Activated CD8-positive, alpha-beta memory T cell treated with anti-CD3 and anti-CD28 coated beads for 48 hours (primary cell): Measurements from ENCODE around the gene GPRC5A.
"Not testable (repeated sequence)": the region's sequence is repeated elsewhere in the genome, so short reads cannot be mapped to it uniquely, and the experiment has no call there.

Source experiments
- DNase-seq, 3 experiments: peaks; one replicate each; pipeline ENCODE4 v3.0.0-alpha.2; 2020; ENCODE audit warnings: low read depth in 2 of 3, low spot score in 2 of 3

GPRC5A gene

GRCh38 chr12:12891080-12891880 lies at the start of gene GPRC5A:
Gene GPRC5A (plus strand): TSS chr12:12891562. CDS start chr12:12908250, 16,688 bp downstream.
- no peak for DNase-seq

- DNase-seq: no peak
Measured at GRCh38 chr12:12845794-12846243, 45.5 kb upstream of the GPRC5A start.

GRCh38 chr12:12846780-12847179 lies 44.6 kb upstream of the GPRC5A start:
- DNase-seq: not testable (repeated sequence)

GRCh38 chr12:12853435-12853834 lies 37.9 kb upstream of the GPRC5A start:
- DNase-seq: no peak

DNA sequence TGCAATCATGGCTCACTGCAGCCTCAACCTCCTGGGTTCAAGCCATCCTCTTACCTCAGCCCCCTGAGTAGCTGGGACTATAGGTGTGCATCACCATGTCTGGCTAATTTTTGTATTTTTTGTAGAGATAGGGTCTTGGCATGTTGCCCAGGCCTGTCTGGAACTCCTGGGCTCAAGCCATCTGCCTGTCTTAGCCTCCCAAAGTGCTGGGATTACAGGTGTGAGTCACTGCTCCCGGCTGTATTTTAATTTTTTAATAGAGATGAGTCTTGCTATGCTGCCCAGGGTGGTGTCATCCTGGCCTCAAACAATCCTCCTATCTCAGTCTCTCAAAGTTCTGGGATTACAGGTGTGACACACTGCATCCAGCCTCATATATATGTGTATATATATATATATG lies 31.7 kb upstream of the GPRC5A start:
- no peak for DNase-seq

- no peak for DNase-seq
Measured at GRCh38 chr12:12864243-12864642, 27.1 kb upstream of the GPRC5A start.

- no peak for DNase-seq
Measured at GRCh38 chr12:12868477-12869235, 22.7 kb upstream of the GPRC5A start.

- DNase-seq: no peak
Measured at GRCh38 chr12:12870465-12870864, 20.9 kb upstream of the GPRC5A start.

GRCh38 chr12:12871587-12872138 lies 19.7 kb upstream of the GPRC5A start:
- DNase-seq: no peak

DNA sequence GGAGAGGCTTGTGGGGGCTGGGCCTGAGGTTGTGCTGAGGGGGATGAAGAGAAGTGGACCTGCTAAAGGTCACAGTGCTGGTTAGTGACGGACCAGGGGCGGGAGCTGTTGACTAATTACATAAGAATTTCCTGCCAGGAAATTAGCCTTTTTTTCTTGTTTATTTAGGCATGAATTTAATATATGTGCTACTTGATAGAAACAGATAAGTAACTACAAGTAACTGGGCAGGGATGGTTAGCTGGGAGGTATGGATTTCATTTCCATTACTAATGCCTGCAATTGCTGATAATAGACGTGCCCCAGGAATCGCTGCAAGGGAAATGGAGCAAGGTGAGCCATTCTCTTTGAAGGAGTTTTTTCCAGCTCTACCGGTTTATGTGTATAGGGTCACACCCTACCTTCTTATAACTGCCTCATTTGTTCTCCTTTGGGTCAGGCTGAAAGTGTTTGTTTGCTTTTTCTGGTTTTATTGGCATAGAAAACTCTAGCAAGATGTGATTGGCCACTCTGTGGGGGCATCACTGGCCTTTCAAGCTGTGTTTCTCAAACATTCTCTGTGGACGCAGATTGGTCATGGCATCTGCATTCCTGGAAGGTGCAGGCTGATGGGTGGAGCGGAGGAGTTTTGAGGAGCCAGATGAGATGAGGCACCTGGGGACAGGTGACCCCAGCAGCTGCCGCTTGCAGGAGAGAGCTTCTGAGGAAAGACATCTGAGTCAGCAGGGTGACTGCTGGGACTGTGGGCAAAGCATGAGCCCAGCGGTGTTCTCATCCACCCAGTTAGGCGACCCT lies 19.0 kb upstream of the GPRC5A start:
- DNase-seq: no peak

DNA sequence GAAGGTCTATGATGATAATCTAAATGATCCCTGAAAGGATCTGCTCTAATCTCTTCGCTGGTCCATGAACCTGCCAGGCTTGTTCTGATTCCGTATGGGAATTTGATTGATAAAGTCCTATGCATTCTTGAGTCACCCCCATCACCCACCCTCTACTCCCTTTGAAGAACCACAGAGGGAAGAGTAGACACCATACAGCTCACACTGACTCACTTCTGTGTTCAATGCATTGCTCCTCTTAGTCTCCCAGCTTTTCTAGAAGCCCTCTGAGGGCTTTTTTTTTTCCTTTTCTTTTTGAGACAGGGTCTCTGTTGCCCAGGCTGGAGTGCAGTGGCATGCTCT lies 18.5 kb upstream of the GPRC5A start:
- no peak for DNase-seq

DNA sequence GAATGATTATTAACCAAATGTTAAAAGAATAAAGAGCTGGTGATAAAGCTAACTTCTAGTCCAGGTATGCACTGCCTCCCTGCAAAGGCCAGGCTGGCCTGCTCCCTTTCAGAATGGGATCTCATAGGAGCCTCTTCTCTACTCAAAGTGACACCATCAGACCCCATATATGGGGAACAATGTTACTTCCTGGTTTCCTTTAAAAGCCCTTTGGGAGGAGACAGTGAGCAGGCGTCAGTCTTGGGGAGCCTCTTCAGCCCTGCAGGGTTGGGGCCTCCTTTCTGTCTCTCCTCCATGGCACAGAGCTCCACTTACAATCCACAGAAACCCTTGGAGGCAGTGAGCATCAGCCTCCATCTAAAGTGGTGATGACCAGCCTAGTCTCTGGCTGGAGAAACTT lies 17.3 kb upstream of the GPRC5A start:
- no peak for DNase-seq

DNA sequence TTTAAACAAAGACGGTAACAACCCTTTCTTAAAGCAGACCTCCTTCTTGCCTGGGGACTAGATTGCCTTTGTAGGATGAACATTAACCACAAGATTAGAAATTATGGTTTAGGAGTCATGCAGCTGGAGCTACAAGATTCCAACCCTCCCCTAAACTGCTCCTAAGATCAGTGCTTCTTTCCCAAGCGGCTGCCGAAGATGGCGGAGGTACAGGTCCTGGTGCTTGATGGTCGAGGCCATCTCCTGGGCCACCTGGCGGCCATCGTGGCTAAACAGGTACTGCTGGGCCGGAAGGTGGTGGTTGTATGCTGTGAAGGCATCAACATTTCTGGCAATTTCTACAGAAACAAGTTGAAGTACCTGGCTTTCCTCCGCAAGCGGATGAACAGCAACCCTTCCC lies 16.1 kb upstream of the GPRC5A start:
- not testable (repeated sequence) for DNase-seq

- no peak for DNase-seq
Measured at GRCh38 chr12:12877153-12877768, 14.1 kb upstream of the GPRC5A start.

- no peak for DNase-seq
Measured at GRCh38 chr12:12877781-12878455, 13.4 kb upstream of the GPRC5A start.

DNA sequence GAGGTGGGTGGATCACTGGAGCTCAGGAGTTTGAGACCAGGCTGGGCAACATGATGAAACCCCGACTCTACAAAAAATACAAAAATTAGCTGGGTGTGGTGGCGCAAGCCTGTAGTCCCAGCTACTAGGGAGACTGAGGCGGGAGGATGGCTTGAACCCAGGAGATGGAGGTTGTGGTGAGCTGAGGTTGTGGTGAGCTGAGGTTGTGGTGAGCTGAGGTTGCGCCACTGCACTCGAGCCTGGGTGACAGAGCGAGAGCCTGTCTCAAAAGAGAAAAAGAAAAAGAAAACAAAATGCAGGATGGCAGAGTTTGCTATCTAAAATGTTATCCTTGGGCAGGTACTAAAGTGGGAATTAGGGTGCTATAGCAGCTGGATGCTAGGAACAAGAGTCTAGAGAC lies 10.8 kb upstream of the GPRC5A start:
- no peak for DNase-seq

DNA sequence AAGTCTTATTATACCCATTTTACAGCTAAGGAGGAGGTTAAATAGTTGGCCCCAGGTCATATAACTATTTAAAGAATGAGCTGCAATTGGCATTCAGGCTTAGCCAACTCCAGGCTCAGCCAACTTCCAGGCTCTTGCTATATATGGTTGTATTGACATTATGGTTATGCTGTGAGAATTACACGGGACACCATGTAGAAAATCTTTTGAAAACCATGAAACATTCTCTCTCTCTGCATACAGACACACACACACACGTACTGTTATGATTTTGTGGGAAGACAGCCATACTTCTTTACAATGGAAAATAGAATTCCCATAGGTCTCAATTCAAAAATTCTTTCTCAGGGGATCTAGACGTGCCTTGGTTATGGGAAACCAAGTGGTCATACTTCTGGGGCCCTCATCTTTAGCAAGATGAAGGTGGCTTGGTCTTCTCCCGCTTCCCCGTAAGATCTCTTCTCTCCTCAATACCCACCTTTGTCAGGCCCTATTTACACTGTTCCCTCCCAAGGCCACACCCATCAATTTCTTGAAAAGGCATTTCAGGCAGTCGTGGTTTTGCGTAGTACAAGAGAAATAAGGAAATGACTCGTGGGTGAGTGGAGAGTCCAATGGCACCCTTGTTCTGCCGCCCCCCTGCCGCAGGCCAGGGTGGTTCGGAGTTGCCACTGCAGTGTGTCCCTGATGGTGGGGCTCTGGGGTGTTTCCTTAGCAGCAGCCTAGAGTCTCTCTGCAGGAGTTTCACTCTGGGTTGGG lies 10.0 kb upstream of the GPRC5A start:
- no peak for DNase-seq

DNA sequence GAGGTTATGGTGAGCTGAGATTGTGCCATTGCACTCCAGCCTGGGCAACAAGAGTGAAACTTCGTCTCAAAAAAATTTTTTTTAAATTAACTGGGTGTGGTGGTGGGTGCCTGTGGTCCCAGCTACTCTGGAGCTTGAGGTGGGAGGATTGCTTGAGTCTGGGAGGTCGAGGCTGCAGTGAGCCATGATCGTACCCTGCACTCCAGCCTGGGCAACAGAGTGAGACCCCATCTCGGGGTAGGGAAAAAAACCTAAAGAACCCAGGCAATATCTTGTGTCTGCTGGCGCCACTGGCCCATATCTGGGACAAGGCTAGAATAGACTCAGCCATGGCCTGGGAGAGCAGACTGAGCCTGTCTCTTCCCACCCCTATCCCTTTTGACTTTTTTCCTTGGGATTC lies 9.1 kb upstream of the GPRC5A start:
- no peak for DNase-seq

- no peak for DNase-seq
Measured at GRCh38 chr12:12883369-12884001, 7.9 kb upstream of the GPRC5A start.
